KOPT-K1 (cell line): ENCODE measurements around the gene DPY19L1.
"Not testable (repeated sequence)": the region's sequence is repeated elsewhere in the genome, so short reads cannot be mapped to it uniquely, and the experiment has no call there.

Experiments
- H3K27ac ChIP-seq: fragments of 200-600 bp; sonication (generic); 2 replicates; pipeline ENCODE4 v1.5.1; 2016; ENCODE audit warnings: antibody characterized with exemption, mild to moderate bottlenecking, low read depth, low read length; ENCODE audit not compliant: poor library complexity, severe bottlenecking
- H3K36me3 ChIP-seq: fragments of 200-600 bp; sonication (generic); 2 replicates; pipeline ENCODE4 v1.5.1; 2017; ENCODE audit warnings: antibody characterized with exemption, mild to moderate bottlenecking, low read length, moderate library complexity; ENCODE audit not compliant: insufficient read depth
- H3K9me3 ChIP-seq: fragments of 200-600 bp; sonication (generic); 2 replicates; pipeline ENCODE4 v1.5.1; 2017; ENCODE audit warnings: antibody characterized with exemption, low read length, mild to moderate bottlenecking; ENCODE audit not compliant: insufficient read depth, poor library complexity, severe bottlenecking

Gene DPY19L1

GRCh38 chr7:34928560-34928959 is 108.7 kb downstream of the DPY19L1 start:
- H3K36me3 ChIP-seq: no peaks in the 10 kb centered on the region
- H3K9me3 ChIP-seq: no peaks in the 10 kb centered on the region
- no peak overlapping the region for H3K27ac ChIP-seq

GRCh38 chr7:34928052-34928451 is 109.2 kb downstream of the DPY19L1 start:
- H3K9me3 ChIP-seq: no peaks in the 10 kb centered on the region
- no peaks in the 10 kb centered on the region for H3K36me3 ChIP-seq
- H3K27ac ChIP-seq: no peak overlapping the region

GRCh38 chr7:34920470-34920869 is 116.8 kb downstream of the DPY19L1 start:
- H3K36me3 ChIP-seq, H3K9me3 ChIP-seq: not testable (repeated sequence)

GRCh38 chr7:34919038-34919437 is 118.2 kb downstream of the DPY19L1 start:
- H3K36me3 ChIP-seq, H3K9me3 ChIP-seq, H3K27ac ChIP-seq: not testable (repeated sequence)

More at GRCh38 chr7:34920470-34920869, 116.8 kb downstream of the DPY19L1 start:
- H3K27ac ChIP-seq: not testable (repeated sequence)

- not testable (repeated sequence) for H3K9me3 ChIP-seq, H3K36me3 ChIP-seq, H3K27ac ChIP-seq
These were observed 119.0 kb downstream of the DPY19L1 start for GRCh38 chr7:34918198-34918861.

- not testable (repeated sequence) for H3K9me3 ChIP-seq, H3K36me3 ChIP-seq, H3K27ac ChIP-seq
These were observed 119.8 kb downstream of the DPY19L1 start for GRCh38 chr7:34917515-34917914.

GRCh38 chr7:34916267-34916666 is 121.0 kb downstream of the DPY19L1 start:
- H3K27ac ChIP-seq: no peak overlapping the region
- no peaks in the 10 kb centered on the region for H3K9me3 ChIP-seq
- no peaks in the 10 kb centered on the region for H3K36me3 ChIP-seq

GRCh38 chr7:34912236-34912635 is 125.0 kb downstream of the DPY19L1 start:
- no peaks in the 10 kb centered on the region for H3K9me3 ChIP-seq
- no peaks in the 10 kb centered on the region for H3K36me3 ChIP-seq
- no peak overlapping the region for H3K27ac ChIP-seq

GRCh38 chr7:34906266-34906850 is 130.9 kb downstream of the DPY19L1 start:
- H3K27ac ChIP-seq, H3K36me3 ChIP-seq, H3K9me3 ChIP-seq: not testable (repeated sequence)

GRCh38 chr7:34904987-34905386 is 132.3 kb downstream of the DPY19L1 start:
- H3K36me3 ChIP-seq: no peaks in the 10 kb centered on the region
- no peaks in the 10 kb centered on the region for H3K9me3 ChIP-seq
- H3K27ac ChIP-seq: no peak overlapping the region

- H3K36me3 ChIP-seq, H3K27ac ChIP-seq, H3K9me3 ChIP-seq: not testable (repeated sequence)
These were observed 133.4 kb downstream of the DPY19L1 start for GRCh38 chr7:34903921-34904320.

GRCh38 chr7:34902182-34902581 is 135.1 kb downstream of the DPY19L1 start:
- Histone ChIP-seq H3K9me3 (no peaks in the 10 kb centered on the region), H3K27ac (no peak overlapping the region), H3K36me3 (no peaks in the 10 kb centered on the region)

GRCh38 chr7:34900891-34901513 is 136.3 kb downstream of the DPY19L1 start:
- no peak overlapping the region for H3K27ac ChIP-seq
- H3K36me3 ChIP-seq: no peaks in the 10 kb centered on the region
- no peaks in the 10 kb centered on the region for H3K9me3 ChIP-seq

GRCh38 chr7:34895202-34895601 is 142.1 kb downstream of the DPY19L1 start:
- no peaks in the 10 kb centered on the region for H3K36me3 ChIP-seq
- H3K27ac ChIP-seq: no peak overlapping the region
- H3K9me3 ChIP-seq: peaks cover 12% of the 10 kb centered on the region

GRCh38 chr7:34889951-34890350 is 147.3 kb downstream of the DPY19L1 start:
- peaks cover 3% of the 10 kb centered on the region for H3K9me3 ChIP-seq
- H3K36me3 ChIP-seq: no peaks in the 10 kb centered on the region
- H3K27ac ChIP-seq: no peak overlapping the region

GRCh38 chr7:34886856-34887255 is 150.4 kb downstream of the DPY19L1 start:
- H3K36me3 ChIP-seq: no peaks in the 10 kb centered on the region
- H3K9me3 ChIP-seq: peaks cover 15% of the 10 kb centered on the region

More at GRCh38 chr7:34886856-34887255, 150.4 kb downstream of the DPY19L1 start:
- no peak overlapping the region for H3K27ac ChIP-seq
